HFF-Myc (cell line): ENCODE results near the gene NAP1L4.
"Not testable (repeated sequence)": the region's sequence is repeated elsewhere in the genome, so short reads cannot be mapped to it uniquely, and the experiment has no call there.

Source experiments
- DNase-seq: peaks from one replicate; pipeline ENCODE4 v3.0.0-alpha.2; 2011; ENCODE audit warnings: low read depth; ENCODE audit errors: extremely low read depth
- H3K4me3 ChIP-seq: replicated peaks from 2 replicates; pipeline ENCODE4 v1.5.1; 2011; ENCODE audit warnings: low read depth, mild to moderate bottlenecking, control low read depth, low read length
- TF ChIP-seq, protein P1 (sequence below): IDR thresholded peaks from 2 replicates; pipeline ENCODE4 v1.5.1; 2012; ENCODE audit warnings: mild to moderate bottlenecking, low read depth, low read length, control low read depth; ENCODE audit errors: missing control alignments

The NAP1L4 gene

DNA sequence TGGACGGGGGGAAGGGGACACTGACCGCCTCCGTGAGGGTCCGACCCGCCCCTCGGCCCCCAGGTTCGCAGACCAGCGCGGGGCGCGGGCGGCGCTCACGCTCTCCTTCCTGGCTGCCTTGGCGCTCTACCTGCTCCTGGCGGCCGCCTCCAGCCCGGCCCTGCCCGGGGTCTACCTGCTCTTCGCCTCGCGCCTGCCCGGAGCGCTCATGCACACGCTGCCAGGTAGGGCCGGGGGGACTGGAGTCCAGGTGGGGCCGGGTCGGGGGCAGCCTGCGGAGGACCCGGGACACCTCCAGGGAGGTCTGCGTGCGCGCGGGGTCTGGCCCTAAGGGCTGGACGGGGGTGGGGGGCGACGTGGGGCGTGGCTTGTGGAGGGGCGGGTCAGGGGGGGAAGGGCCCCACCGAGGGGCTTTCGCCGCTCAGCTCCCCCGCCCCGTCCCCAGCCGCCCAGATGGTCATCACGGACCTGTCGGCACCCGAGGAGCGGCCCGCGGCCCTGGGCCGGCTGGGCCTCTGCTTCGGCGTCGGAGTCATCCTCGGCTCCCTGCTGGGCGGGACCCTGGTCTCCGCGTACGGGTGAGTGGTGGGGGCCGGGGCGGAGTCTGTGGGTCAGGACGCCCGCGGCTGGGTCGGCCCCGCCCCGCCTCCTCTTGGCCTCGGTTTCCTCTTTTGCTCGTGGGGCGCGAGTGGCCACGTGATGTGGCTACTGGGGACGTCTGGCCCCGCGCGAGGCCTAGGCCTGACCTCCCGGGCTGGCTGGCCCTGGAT is 82.8 kb downstream of the NAP1L4 start:
- TF ChIP-seq, protein P1, sequence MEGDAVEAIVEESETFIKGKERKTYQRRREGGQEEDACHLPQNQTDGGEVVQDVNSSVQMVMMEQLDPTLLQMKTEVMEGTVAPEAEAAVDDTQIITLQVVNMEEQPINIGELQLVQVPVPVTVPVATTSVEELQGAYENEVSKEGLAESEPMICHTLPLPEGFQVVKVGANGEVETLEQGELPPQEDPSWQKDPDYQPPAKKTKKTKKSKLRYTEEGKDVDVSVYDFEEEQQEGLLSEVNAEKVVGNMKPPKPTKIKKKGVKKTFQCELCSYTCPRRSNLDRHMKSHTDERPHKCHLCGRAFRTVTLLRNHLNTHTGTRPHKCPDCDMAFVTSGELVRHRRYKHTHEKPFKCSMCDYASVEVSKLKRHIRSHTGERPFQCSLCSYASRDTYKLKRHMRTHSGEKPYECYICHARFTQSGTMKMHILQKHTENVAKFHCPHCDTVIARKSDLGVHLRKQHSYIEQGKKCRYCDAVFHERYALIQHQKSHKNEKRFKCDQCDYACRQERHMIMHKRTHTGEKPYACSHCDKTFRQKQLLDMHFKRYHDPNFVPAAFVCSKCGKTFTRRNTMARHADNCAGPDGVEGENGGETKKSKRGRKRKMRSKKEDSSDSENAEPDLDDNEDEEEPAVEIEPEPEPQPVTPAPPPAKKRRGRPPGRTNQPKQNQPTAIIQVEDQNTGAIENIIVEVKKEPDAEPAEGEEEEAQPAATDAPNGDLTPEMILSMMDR = no peak
- no peak overlapping the region for H3K4me3 ChIP-seq
- no peak for DNase-seq

DNA sequence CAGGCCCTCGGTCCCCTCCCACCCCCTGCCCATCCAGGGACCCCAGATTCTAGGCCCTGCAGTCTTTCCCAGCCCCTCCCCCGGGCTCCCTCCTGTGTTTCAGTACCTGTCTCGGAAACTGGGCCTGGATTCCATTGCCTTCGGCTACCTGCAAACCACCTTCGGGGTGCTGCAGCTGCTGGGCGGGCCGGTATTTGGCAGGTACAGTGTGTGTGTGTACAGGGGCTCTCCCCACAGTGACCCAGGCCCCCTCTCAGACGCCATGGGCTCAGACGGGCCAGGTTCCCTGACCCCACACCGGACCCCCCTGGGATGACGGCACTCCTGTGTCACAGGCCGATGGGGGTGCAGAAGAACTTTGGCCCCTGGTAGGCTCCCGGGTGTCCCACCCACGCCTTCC is 84.0 kb downstream of the NAP1L4 start:
- H3K4me3 ChIP-seq = no peak overlapping the region
- TF ChIP-seq, protein P1 = no peak
- no peak for DNase-seq

DNA sequence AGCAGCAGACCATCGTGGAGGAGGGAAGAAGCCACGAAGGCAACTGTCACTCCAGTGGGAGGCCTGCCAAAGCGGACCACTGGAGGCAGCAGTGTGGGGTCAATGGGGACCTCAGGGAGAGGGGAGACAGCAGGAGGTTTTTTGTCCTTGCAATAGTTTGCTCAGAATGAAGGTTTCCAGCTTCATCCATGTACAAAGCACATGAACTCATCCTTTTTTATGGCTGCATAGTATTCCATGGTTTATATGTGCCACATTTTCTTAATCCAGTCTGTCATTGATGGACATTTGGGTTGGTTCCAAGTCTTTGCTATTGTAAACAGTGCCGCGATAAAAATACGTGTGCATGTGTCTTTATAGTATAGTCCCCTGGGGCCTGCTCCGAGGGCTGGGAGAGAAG is 86.8 kb downstream of the NAP1L4 start:
- H3K4me3 ChIP-seq, DNase-seq: not testable (repeated sequence)

DNA sequence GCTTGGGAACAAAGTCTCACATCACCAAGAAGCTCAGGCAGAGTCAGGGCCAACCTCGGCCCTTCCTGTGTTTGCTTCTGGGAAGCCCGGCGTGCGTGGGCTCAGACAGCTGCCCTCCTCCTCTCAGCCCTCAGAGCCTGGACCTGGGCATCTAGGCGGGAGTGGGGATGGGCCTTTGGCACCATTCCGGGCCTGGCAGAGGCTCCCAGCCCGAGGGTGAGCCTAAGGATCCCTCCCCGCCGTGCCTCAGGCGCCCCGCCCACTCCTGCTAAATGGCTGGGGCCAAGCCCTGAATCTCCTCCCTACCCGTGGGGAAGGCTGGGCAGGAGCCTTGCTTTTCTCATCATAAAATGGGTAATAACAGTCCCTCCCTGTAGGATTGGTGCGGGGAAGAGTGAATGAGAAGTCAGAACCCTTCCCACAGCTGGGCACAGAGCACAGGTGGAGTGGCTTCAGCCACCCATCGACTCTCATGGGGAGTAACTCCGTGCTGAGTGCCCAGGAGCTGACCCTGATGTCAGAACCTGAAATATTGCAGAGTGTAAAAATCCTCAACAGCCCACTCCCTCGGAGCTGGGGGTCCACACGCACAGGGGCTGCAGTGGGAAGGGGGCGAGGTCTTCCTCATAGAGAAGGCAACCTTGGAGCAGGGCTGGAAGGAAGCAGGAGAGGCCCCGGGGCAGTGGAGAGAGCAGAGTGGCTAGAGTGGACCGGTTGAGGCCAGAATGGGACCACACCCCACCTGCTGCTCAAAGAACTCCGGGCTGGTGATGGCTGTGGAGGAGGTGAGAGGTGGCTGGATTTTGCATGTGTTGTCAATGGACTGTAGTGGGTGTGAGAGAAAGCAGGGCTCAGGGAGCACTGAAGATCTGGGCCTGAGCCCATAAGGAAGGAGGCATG is 87.7 kb downstream of the NAP1L4 start:
- TF ChIP-seq, protein P1 = no peak
- DNase-seq = no peak
- H3K4me3 ChIP-seq = no peak overlapping the region

GRCh38 chr11:2903672-2904011 is 88.5 kb downstream of the NAP1L4 start:
- no peak for DNase-seq
- H3K4me3 ChIP-seq = no peak overlapping the region

DNA sequence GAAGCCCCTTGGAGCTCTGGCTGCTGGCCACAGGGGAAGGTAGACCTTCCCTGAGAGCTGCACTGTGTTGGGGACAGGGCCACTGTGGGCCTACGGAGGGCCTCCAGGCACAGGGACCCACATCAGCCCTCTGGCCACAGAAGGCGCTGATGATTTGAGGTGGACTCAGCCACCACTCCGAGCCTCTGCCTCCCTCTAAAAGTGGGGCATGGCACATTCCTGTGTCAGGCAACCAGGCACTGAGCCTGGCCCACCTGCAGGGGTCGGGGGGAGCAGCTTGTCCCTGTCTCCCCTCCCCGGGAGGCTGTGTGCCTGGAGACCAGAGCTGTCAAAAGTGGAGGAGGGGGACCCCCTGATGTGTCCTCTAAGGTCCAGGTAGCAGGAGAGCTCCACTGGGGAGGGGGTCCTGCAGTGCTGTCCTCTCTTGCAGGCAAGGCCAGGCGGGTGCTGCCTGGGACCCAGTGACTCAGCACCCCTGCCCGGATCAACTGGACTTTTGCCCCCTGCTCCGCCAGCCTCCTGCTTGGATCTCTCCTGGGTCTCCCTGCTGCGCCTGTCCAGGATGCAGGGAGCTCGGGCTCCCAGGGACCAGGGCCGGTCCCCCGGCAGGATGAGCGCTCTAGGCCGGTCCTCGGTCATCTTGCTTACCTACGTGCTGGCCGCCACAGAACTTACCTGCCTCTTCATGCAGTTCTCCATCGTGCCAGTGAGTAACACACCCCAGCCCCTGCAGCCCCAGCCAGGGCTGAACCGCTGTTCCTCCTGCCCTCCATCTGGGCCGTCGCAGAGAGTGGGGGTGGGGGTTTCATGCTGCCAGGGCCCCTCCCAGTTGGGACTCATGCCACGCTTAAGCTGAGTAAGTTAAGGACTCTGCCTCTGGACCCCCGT is 89.1 kb downstream of the NAP1L4 start:
- no peak for DNase-seq
- TF ChIP-seq, protein P1 = no peak
- peak overlapping the region; percentile 54 for H3K4me3 ChIP-seq

More at GRCh38 chr11:2903672-2904011, 88.5 kb downstream of the NAP1L4 start:
- TF ChIP-seq, protein P1 = no peak
